Esophagus squamous epithelium (tissue), 5 donors: Measurements from ENCODE around the gene ANGPTL8. TPM values are rescaled to one million over a fixed set of nuclear protein-coding genes. Genes with fewer than 3 reads are reported as not detected.

Experiments used
- DNase-seq: peaks from one replicate; lab custom pipeline; 2025; lab: John Stamatoyannopoulos, UW
- H3K27ac ChIP-seq, 4 donors: fragments of 200-600 bp; sonication (generic); one replicate each; pipeline ENCODE4 v1.5.1; 2016 to 2019; ENCODE audit warnings: mild to moderate bottlenecking in 1 of 4
- H3K27me3 ChIP-seq, 4 donors: fragments of 200-600 bp; sonication (generic); 1 replicate in 3 of 4; 2 replicates in 1 of 4; pipeline versions ENCODE4 v1.5.1 to v1.6.0; 2017 to 2021; ENCODE audit warnings: antibody characterized with exemption in 1 of 4
- H3K36me3 ChIP-seq, 3 donors: fragments of 200-600 bp; sonication (generic); one replicate each; pipeline ENCODE4 v1.5.1; 2016 to 2019
- H3K4me1 ChIP-seq, 3 donors: fragments of 200-600 bp; sonication (generic); one replicate each; pipeline ENCODE4 v1.5.1; 2017 to 2019
- H3K4me3 ChIP-seq, 4 donors: fragments of 200-600 bp; sonication (generic); 1 replicate in 3 of 4; 2 replicates in 1 of 4; pipeline ENCODE4 v1.5.1; 2016 to 2019; ENCODE audit warnings: mild to moderate bottlenecking in 2 of 4, moderate library complexity in 1 of 4
- H3K9me3 ChIP-seq, 3 donors: fragments of 200-600 bp; sonication (generic); one replicate each; pipeline ENCODE4 v1.5.1; 2016 to 2019
- CTCF ChIP-seq, 6 experiments: fragments of 450-650 bp in 4 of 6; fragments of 200-600 bp in 2 of 6; sonication (generic) in 2 of 6; IDR thresholded peaks; one replicate each; pipeline ENCODE4 v1.5.1; 2016 to 2019; ENCODE audit warnings: antibody characterized with exemption in 6 of 6, mild to moderate bottlenecking in 4 of 6, moderate library complexity in 4 of 6
- POLR2A ChIP-seq, 4 donors: fragments of 450-650 bp; IDR thresholded peaks; one replicate each; pipeline ENCODE4 v1.6.1; 2017; ENCODE audit warnings: antibody characterized with exemption in 4 of 4, mild to moderate bottlenecking in 4 of 4, moderate library complexity in 3 of 4
- WGBS, 2 donors: methylation state at CpG; one replicate each; pipeline ENCODE4 v1.1.5; 2018; 5-methylcytosine and 5-hydroxymethylcytosine counted together
- intact Hi-C: fragments of 100-400 bp; cut with DNase I; formaldehyde crosslinking; loops from one replicate; pipeline ENCODE4 v1.15.0; 2022
- total RNA-seq, 4 donors: library from RNA; depleted of rRNA; stranded (reverse); fragments of >200 nt; gene quantifications; one replicate each; pipeline ENCODE4 v1.1.0, GENCODE V29; 2016
- donor health status: DM: yes; HTN: yes; CAD: no.

ANGPTL8 gene
- total RNA-seq, 4 donors from 2014 or later: not detected

- Histone ChIP-seq H3K27ac (no peak overlapping the region), H3K9me3 (peaks cover 0 to 7% (median 4%) of the 10 kb centered on the region in 3 donors), H3K4me3 (no peak overlapping the region), H3K27me3 (no peaks in the 10 kb centered on the region), H3K4me1 (no peaks in the 10 kb centered on the region), H3K36me3 (peaks cover 4 to 99% (median 6%) of the 10 kb centered on the region in 3 donors)
- 82 to 88% methylated on average over 5 of the region's 5 CpGs for WGBS, 2 donors
- no peak for TF ChIP-seq CTCF (IDR thresholded peaks at IDR 0.05)
- TF ChIP-seq POLR2A (IDR thresholded peaks at IDR 0.05): no peak
- intact Hi-C loops: no loop called here
- no peak for DNase-seq
These were observed 4.8 kb upstream of the ANGPTL8 start for GRCh38 chr19:11234486-11235075.

- Histone ChIP-seq H3K4me3 (no peak overlapping the region), H3K9me3 (peaks cover 0 to 7% (median 4%) of the 10 kb centered on the region in 3 donors), H3K36me3 (peaks cover 4 to 99% (median 9%) of the 10 kb centered on the region in 3 donors), H3K27me3 (no peaks in the 10 kb centered on the region), H3K27ac (no peak overlapping the region), H3K4me1 (no peaks in the 10 kb centered on the region)
- intact Hi-C loops: no loop called here
- DNase-seq: no peak
- WGBS, 2 donors: 89% methylated on average over 8 to 12 of the region's 31 CpGs
- TF ChIP-seq CTCF (IDR thresholded peaks at IDR 0.05) (no peak), POLR2A (IDR thresholded peaks at IDR 0.05) (no peak)
These were observed 2.8 kb upstream of the ANGPTL8 start for GRCh38 chr19:11236324-11237301.

DNA sequence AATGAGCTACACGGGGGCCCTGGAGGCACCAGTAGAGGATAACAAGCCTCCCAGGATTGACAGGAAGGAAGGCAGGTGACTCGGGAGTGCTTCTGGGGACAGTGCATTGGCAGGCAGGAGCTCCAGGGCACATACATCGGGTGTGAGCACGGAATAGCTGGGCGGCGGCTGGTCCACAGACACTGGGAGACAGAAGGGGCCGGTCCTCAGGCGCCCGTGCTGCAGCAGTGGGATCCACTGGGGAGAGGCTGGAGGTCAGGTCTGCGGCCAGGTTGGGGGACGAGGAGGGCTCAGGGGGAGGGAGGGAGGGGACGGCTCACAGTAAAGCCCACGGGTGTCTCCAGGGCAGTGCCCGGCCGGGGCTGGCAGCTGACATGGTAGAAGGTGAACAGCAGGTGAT is 2.1 kb upstream of the ANGPTL8 start:
- H3K4me1 ChIP-seq: no peaks in the 10 kb centered on the region
- 76 to 86% methylated on average over 9 to 10 of the region's 15 CpGs for WGBS, 2 donors
- DNase-seq: no peak
- intact Hi-C loops: no loop called here
- no peak for TF ChIP-seq POLR2A (IDR thresholded peaks at IDR 0.05)
- no peak for TF ChIP-seq CTCF (IDR thresholded peaks at IDR 0.05)
- H3K36me3 ChIP-seq: peaks cover 1 to 99% (median 11%) of the 10 kb centered on the region in 3 donors
- H3K27me3 ChIP-seq: no peaks in the 10 kb centered on the region
- no peak overlapping the region for H3K27ac ChIP-seq
- H3K4me3 ChIP-seq: no peak overlapping the region
- H3K9me3 ChIP-seq: peaks cover 0 to 7% (median 4%) of the 10 kb centered on the region in 3 donors

DNA sequence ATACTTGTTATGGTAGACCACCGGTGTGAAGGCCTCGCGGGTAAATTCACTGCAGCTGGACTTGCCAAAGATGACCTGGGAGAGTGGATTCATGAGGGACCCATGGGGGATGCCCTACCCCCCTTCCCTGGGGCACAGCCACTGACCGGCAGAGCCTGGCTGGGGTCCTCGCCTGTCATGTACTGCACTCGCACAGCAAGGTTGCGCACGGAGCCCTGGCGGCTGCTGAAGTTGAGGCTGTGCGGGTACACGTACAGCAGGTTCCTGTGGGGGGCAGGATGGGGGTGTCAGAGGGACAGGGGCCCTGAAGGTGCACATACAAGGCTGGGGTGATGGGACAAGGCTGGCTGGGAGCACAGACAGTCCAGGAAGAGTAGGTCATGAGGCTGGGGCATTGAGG is 1.4 kb upstream of the ANGPTL8 start:
- Histone ChIP-seq H3K27ac (no peak overlapping the region), H3K4me1 (no peaks in the 10 kb centered on the region), H3K4me3 (no peak overlapping the region), H3K27me3 (no peaks in the 10 kb centered on the region), H3K9me3 (peaks cover 0 to 7% (median 4%) of the 10 kb centered on the region in 3 donors), H3K36me3 (peaks cover 0 to 99% (median 11%) of the 10 kb centered on the region in 3 donors)
- WGBS, 2 donors: 86 to 91% methylated on average over 5 to 7 of the region's 11 CpGs
- TF ChIP-seq CTCF (IDR thresholded peaks at IDR 0.05): no peak
- no peak for DNase-seq
- intact Hi-C loops: no loop called here
